Tibial nerve (tissue), 4 donors: ENCODE data around the gene UXS1. TPM values are rescaled to one million over a fixed set of nuclear protein-coding genes. Genes with fewer than 3 reads are reported as not detected.

Experiments used
- DNase-seq, 2 donors: peaks; one replicate each; pipeline ENCODE4 v3.0.0-alpha.2; 2019; ENCODE audit warnings: low spot score in 2 of 2
- H3K27ac ChIP-seq, 4 donors: fragments of 200-600 bp; sonication (generic) in 3 of 4; one replicate each; pipeline ENCODE4 v1.5.1; 2017 to 2019; ENCODE audit warnings: mild to moderate bottlenecking in 1 of 4
- H3K27me3 ChIP-seq, 2 donors: fragments of 200-600 bp; sonication (generic) in 1 of 2; one replicate each; pipeline versions ENCODE4 v1.5.1 to v1.6.0; 2017 to 2019
- H3K36me3 ChIP-seq, 3 donors: fragments of 200-600 bp; sonication (generic); one replicate each; pipeline ENCODE4 v1.5.1; 2018 to 2019
- H3K4me1 ChIP-seq, 4 donors: fragments of 200-600 bp; sonication (generic) in 3 of 4; one replicate each; pipeline ENCODE4 v1.5.1; 2017 to 2019
- H3K4me3 ChIP-seq, 4 donors: fragments of 200-600 bp; sonication (generic) in 3 of 4; one replicate each; pipeline ENCODE4 v1.5.1; 2017 to 2019; ENCODE audit warnings: mild to moderate bottlenecking in 1 of 4, moderate library complexity in 1 of 4
- H3K9me3 ChIP-seq, 4 donors: fragments of 200-600 bp; sonication (generic) in 3 of 4; one replicate each; pipeline ENCODE4 v1.5.1; 2017 to 2019
- EP300 ChIP-seq, 2 donors: sonication (generic); formaldehyde crosslinking; IDR thresholded peaks; one replicate each; pipeline ENCODE4 v1.6.1; 2017; ENCODE audit warnings: antibody characterized with exemption in 2 of 2, mild to moderate bottlenecking in 1 of 2
- POLR2A ChIP-seq, 2 donors: fragments of 450-650 bp; IDR thresholded peaks; one replicate each; pipeline ENCODE4 v1.6.1; 2017; ENCODE audit warnings: antibody characterized with exemption in 2 of 2, mild to moderate bottlenecking in 2 of 2, moderate library complexity in 2 of 2
- WGBS, 2 donors: methylation state at CpG; one replicate each; pipeline ENCODE4 v1.1.5; 2018; 5-methylcytosine and 5-hydroxymethylcytosine counted together
- total RNA-seq, 4 donors: library from RNA; depleted of rRNA; stranded (reverse); fragments of >200 nt; gene quantifications; one replicate each; pipeline ENCODE4 v1.1.0, GENCODE V29; 2016
- TF ChIP-seq, protein P1 (sequence below), 5 experiments: fragments of 200-600 bp in 3 of 5; fragments of 450-650 bp in 2 of 5; sonication (generic) in 3 of 5; IDR thresholded peaks; one replicate each; pipeline ENCODE4 v1.5.1; 2016 to 2019; ENCODE audit warnings: antibody characterized with exemption in 5 of 5, mild to moderate bottlenecking in 3 of 5, moderate library complexity in 2 of 5

The UXS1 gene
- total RNA-seq, 4 donors from 2014 or later: 38.5 to 78.9 (median 51.3) TPM

GRCh38 chr2:106104332-106105062 lies 89.6 kb downstream of the UXS1 start:
- H3K36me3 ChIP-seq: peaks cover 0 to 39% (median 6%) of the 10 kb centered on the region in 3 donors
- TF ChIP-seq, protein P1, sequence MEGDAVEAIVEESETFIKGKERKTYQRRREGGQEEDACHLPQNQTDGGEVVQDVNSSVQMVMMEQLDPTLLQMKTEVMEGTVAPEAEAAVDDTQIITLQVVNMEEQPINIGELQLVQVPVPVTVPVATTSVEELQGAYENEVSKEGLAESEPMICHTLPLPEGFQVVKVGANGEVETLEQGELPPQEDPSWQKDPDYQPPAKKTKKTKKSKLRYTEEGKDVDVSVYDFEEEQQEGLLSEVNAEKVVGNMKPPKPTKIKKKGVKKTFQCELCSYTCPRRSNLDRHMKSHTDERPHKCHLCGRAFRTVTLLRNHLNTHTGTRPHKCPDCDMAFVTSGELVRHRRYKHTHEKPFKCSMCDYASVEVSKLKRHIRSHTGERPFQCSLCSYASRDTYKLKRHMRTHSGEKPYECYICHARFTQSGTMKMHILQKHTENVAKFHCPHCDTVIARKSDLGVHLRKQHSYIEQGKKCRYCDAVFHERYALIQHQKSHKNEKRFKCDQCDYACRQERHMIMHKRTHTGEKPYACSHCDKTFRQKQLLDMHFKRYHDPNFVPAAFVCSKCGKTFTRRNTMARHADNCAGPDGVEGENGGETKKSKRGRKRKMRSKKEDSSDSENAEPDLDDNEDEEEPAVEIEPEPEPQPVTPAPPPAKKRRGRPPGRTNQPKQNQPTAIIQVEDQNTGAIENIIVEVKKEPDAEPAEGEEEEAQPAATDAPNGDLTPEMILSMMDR (IDR thresholded peaks at IDR 0.05): peak; percentile 87 to 94 (median 88)
- no peak for TF ChIP-seq POLR2A (IDR thresholded peaks at IDR 0.05)
- peak; percentile 39 to 69 for DNase-seq
- H3K9me3 ChIP-seq: no peaks in the 10 kb centered on the region
- no peak overlapping the region for H3K4me3 ChIP-seq
- no peaks in the 10 kb centered on the region for H3K27me3 ChIP-seq
- WGBS, 2 donors: 51 to 53% methylated on average over 16 of the region's 16 CpGs
- no peak overlapping the region for H3K27ac ChIP-seq
- H3K4me1 ChIP-seq: no peaks in the 10 kb centered on the region

DNA sequence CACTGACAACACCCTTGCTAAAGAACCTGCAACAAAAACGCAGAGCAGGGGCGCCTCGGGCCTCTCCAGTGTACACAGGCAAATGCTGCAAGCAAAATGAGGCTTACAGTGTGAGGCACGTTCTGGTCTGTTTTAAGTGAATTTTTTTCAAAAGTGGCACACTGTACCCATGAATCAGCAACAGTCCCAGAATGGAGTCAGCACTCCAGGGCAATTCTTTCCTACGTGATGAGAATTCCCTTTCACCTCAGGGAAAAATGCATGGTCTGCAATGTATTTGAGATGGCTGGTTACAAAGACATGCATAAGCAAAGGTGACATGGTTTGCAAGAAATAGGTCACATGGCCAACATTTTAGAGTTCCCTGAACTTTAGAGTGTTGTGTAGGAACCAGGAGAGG lies 94.4 kb downstream of the UXS1 start:
- Histone ChIP-seq H3K27me3 (no peaks in the 10 kb centered on the region), H3K4me1 (no peaks in the 10 kb centered on the region), H3K27ac (no peak overlapping the region), H3K9me3 (no peaks in the 10 kb centered on the region), H3K4me3 (no peak overlapping the region), H3K36me3 (peaks cover 0 to 61% (median 6%) of the 10 kb centered on the region in 3 donors)
- 82 to 85% methylated on average over 5 of the region's 5 CpGs for WGBS, 2 donors
- TF ChIP-seq, protein P1 (IDR thresholded peaks at IDR 0.05): no peak
- TF ChIP-seq EP300 (IDR thresholded peaks at IDR 0.05) (no peak), POLR2A (IDR thresholded peaks at IDR 0.05) (no peak)
- no peak for DNase-seq

GRCh38 chr2:106098664-106099063 lies 95.4 kb downstream of the UXS1 start:
- H3K27me3 ChIP-seq: no peaks in the 10 kb centered on the region
- WGBS, 2 donors: 67 to 69% methylated on average over 9 of the region's 9 CpGs
- TF ChIP-seq EP300 (IDR thresholded peaks at IDR 0.05) (no peak), POLR2A (IDR thresholded peaks at IDR 0.05) (no peak)
- TF ChIP-seq, protein P1 (IDR thresholded peaks at IDR 0.05): no peak
- no peak overlapping the region for H3K27ac ChIP-seq
- no peaks in the 10 kb centered on the region for H3K4me1 ChIP-seq
- H3K36me3 ChIP-seq: peaks cover 0 to 71% (median 6%) of the 10 kb centered on the region in 3 donors
- H3K4me3 ChIP-seq: no peak overlapping the region
- DNase-seq: no peak
- no peaks in the 10 kb centered on the region for H3K9me3 ChIP-seq

DNA sequence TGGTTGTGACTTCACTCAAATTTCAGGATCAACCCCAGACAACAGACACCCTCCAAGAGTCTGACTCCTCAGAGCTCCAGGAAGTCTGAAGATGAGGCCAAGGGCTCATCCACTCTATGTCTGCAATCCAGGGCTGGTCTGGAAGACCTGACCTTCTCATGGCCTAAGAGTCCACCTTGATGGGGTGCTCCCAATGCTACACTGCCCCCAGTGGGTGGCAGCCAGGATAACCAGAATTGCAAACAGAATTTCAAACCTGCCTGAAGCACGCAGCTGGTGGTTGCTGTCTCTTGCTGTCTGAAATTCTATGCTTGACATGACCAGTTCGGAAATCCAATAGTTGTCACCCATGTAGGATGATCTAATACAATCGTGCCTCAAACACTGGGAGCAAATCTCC lies 96.0 kb downstream of the UXS1 start:
- DNase-seq: no peak
- no peak overlapping the region for H3K27ac ChIP-seq
- WGBS, 2 donors: 60 to 69% methylated on average over 3 of the region's 3 CpGs
- peaks cover 0 to 77% (median 6%) of the 10 kb centered on the region in 3 donors for H3K36me3 ChIP-seq
- TF ChIP-seq, protein P1 (IDR thresholded peaks at IDR 0.05): peak in 2 of 5 experiments; percentile 10 to 22
- TF ChIP-seq POLR2A (IDR thresholded peaks at IDR 0.05): no peak
- no peak for TF ChIP-seq EP300 (IDR thresholded peaks at IDR 0.05)
- H3K4me1 ChIP-seq: no peaks in the 10 kb centered on the region
- no peak overlapping the region for H3K4me3 ChIP-seq
- no peaks in the 10 kb centered on the region for H3K9me3 ChIP-seq
- no peaks in the 10 kb centered on the region for H3K27me3 ChIP-seq
